WTC11 (cell line): ENCODE data around the gene PAQR9. TPM values are rescaled to one million over a fixed set of nuclear protein-coding genes. Genes with fewer than 3 reads are reported as not detected.

Experiments
- ATAC-seq: fragments of 200-7000 bp; cut with Tn5 transposase; 2 replicates; pipeline ENCODE4 v1.10.0; 2021; ENCODE audit warnings: mild to moderate bottlenecking, moderate library complexity
- CTCF ChIA-PET: fragments of 300-600 bp; sonication (Branson Sonifier 250); formaldehyde crosslinking; loops from one replicate; lab custom pipeline; 2021; ENCODE audit warnings: antibody characterized with exemption; lab: Charles Lee
- POLR2A ChIA-PET: fragments of 350-600 bp; sonication (Branson Sonifier 250); formaldehyde crosslinking; loops from one replicate; lab custom pipeline; 2021; ENCODE audit warnings: antibody characterized with exemption; lab: Charles Lee
- DNase-seq: peaks from one replicate; pipeline ENCODE4 v3.0.0; 2021; ENCODE audit warnings: low spot score
- H3K27ac Mint-ChIP-seq: 2 replicates; pipeline ENCODE4 v1.8.0; 2021; ENCODE audit warnings: mixed read lengths
- H3K27me3 Mint-ChIP-seq: 2 replicates; pipeline ENCODE4 v1.8.0; 2021; ENCODE audit warnings: low read depth, mild to moderate bottlenecking, moderate library complexity, mixed read lengths
- H3K36me3 Mint-ChIP-seq: 2 replicates; pipeline ENCODE4 v1.8.0; 2021; ENCODE audit warnings: mixed read lengths
- H3K4me1 Mint-ChIP-seq: 2 replicates; pipeline ENCODE4 v1.8.0; 2022; ENCODE audit warnings: mixed read lengths
- H3K4me3 Mint-ChIP-seq: 2 replicates; pipeline ENCODE4 v1.8.0; 2021; ENCODE audit warnings: mild to moderate bottlenecking, moderate library complexity, mixed read lengths
- H3K9me3 Mint-ChIP-seq: 2 replicates; pipeline ENCODE4 v1.8.0; 2021; ENCODE audit warnings: mixed read lengths
- E2F4 ChIP-seq: sonication (generic); formaldehyde crosslinking; IDR thresholded peaks from 2 replicates; pipeline ENCODE4 v1.8.1; 2022; ENCODE audit warnings: low read depth, mild to moderate bottlenecking, moderate library complexity, missing genetic modification reagents, borderline replicate concordance
- FOXJ3 ChIP-seq: sonication (generic); formaldehyde crosslinking; IDR thresholded peaks from 2 replicates; pipeline ENCODE4 v1.9.0; 2021; ENCODE audit warnings: missing genetic modification reagents, mild to moderate bottlenecking, borderline replicate concordance
- SOX15 ChIP-seq: fragments of 250-450 bp; sonication (Bioruptor Pico); IDR thresholded peaks from 2 replicates; pipeline ENCODE4 v1.9.0; 2021; ENCODE audit warnings: mild to moderate bottlenecking
- TEAD4 ChIP-seq: sonication (generic); formaldehyde crosslinking; IDR thresholded peaks from 2 replicates; pipeline ENCODE4 v1.8.0; 2022; ENCODE audit warnings: mild to moderate bottlenecking, missing genetic modification reagents
- USF1 ChIP-seq: sonication (generic); formaldehyde crosslinking; IDR thresholded peaks from 2 replicates; pipeline ENCODE4 v1.8.0; 2022; ENCODE audit warnings: mild to moderate bottlenecking, missing genetic modification reagents
- ZNF121 ChIP-seq: sonication (generic); formaldehyde crosslinking; IDR thresholded peaks from 2 replicates; pipeline ENCODE4 v1.8.0; 2023; ENCODE audit warnings: missing genetic modification reagents
- ZNF317 ChIP-seq: sonication (generic); formaldehyde crosslinking; IDR thresholded peaks from 2 replicates; pipeline ENCODE4 v1.8.1; 2023; ENCODE audit warnings: low read depth, mild to moderate bottlenecking, moderate library complexity, missing genetic modification reagents, borderline replicate concordance
- ZNF396 ChIP-seq: fragments of 250-450 bp; sonication (Bioruptor Pico); IDR thresholded peaks from 2 replicates; pipeline ENCODE4 v1.8.0; 2021; ENCODE audit warnings: mild to moderate bottlenecking, moderate library complexity, borderline replicate concordance
- ZNF512 ChIP-seq: sonication (generic); formaldehyde crosslinking; IDR thresholded peaks from 2 replicates; pipeline ENCODE4 v1.8.1; 2022; ENCODE audit warnings: missing genetic modification reagents, borderline replicate concordance
- total RNA-seq: library from RNA; stranded (reverse); gene quantifications from 3 replicates; pipeline ENCODE4 v1.2.3, GENCODE V29; 2021
- TF ChIP-seq, protein P1 (sequence below): sonication (generic); formaldehyde crosslinking; IDR thresholded peaks from 2 replicates; pipeline ENCODE4 v1.8.1; 2023; ENCODE audit warnings: mild to moderate bottlenecking, missing genetic modification reagents
- TF ChIP-seq, protein P2 (sequence below): sonication (generic); formaldehyde crosslinking; IDR thresholded peaks from 2 replicates; pipeline ENCODE4 v1.8.0; 2023; ENCODE audit warnings: missing genetic modification reagents, mild to moderate bottlenecking, borderline replicate concordance
- TF ChIP-seq, protein P3 (sequence below): fragments of 200-600 bp; IDR thresholded peaks from 2 replicates; pipeline ENCODE4 v1.8.0; 2022; ENCODE audit warnings: antibody characterized with exemption
- TF ChIP-seq, protein P4 (sequence below): sonication (generic); formaldehyde crosslinking; IDR thresholded peaks from 2 replicates; pipeline ENCODE4 v1.8.0; 2022; ENCODE audit warnings: mild to moderate bottlenecking, missing genetic modification reagents

PAQR9 gene
- total RNA-seq, 1 experiment from 2014 or later = 2.0 TPM

DNA sequence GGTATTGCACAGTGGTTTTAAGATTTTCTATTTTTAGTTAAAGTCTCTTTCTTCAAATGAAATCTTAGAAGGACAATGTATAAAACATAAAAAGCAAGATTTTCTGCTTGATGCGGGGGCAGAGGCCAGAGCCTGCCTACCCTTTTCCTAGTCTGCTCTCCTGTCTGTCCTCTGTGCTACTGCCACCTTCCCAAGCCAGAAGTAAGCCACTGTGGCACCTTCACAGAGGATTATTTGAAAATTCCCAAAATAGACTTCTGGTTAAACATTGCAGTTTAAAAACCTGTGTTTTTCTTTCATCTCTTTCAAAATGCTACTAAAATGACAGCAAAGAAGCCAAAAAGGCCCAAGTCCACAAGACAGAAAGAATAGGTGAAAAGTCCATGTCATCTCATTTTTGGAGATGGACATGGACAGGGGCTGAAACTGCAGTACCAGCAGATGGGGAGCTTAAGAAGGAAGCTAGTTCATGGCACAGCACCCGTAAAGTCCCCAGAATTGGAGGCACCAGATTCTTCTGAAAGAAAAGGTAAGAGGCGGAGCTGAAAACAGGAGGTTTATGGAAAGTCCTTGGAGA lies 37.0 kb downstream of the PAQR9 start (continued):
- TF ChIP-seq, protein P1, sequence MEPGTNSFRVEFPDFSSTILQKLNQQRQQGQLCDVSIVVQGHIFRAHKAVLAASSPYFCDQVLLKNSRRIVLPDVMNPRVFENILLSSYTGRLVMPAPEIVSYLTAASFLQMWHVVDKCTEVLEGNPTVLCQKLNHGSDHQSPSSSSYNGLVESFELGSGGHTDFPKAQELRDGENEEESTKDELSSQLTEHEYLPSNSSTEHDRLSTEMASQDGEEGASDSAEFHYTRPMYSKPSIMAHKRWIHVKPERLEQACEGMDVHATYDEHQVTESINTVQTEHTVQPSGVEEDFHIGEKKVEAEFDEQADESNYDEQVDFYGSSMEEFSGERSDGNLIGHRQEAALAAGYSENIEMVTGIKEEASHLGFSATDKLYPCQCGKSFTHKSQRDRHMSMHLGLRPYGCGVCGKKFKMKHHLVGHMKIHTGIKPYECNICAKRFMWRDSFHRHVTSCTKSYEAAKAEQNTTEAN (CRISPR knock-in tag) = no peak
- TF ChIP-seq USF1 (CRISPR knock-in tag) = no peak

- ChIA-PET POLR2A (no interaction called here), CTCF (no interaction called here)
- H3K27ac Mint-ChIP-seq = no peak overlapping the region
- H3K4me1 Mint-ChIP-seq = no peaks in the 10 kb centered on the region
- H3K4me3 Mint-ChIP-seq = no peak overlapping the region
- DNase-seq = no peak
- H3K27me3 Mint-ChIP-seq = no peaks in the 10 kb centered on the region
- TF ChIP-seq SOX15 (CRISPR knock-in tag) = no peak
- TF ChIP-seq, protein P2, sequence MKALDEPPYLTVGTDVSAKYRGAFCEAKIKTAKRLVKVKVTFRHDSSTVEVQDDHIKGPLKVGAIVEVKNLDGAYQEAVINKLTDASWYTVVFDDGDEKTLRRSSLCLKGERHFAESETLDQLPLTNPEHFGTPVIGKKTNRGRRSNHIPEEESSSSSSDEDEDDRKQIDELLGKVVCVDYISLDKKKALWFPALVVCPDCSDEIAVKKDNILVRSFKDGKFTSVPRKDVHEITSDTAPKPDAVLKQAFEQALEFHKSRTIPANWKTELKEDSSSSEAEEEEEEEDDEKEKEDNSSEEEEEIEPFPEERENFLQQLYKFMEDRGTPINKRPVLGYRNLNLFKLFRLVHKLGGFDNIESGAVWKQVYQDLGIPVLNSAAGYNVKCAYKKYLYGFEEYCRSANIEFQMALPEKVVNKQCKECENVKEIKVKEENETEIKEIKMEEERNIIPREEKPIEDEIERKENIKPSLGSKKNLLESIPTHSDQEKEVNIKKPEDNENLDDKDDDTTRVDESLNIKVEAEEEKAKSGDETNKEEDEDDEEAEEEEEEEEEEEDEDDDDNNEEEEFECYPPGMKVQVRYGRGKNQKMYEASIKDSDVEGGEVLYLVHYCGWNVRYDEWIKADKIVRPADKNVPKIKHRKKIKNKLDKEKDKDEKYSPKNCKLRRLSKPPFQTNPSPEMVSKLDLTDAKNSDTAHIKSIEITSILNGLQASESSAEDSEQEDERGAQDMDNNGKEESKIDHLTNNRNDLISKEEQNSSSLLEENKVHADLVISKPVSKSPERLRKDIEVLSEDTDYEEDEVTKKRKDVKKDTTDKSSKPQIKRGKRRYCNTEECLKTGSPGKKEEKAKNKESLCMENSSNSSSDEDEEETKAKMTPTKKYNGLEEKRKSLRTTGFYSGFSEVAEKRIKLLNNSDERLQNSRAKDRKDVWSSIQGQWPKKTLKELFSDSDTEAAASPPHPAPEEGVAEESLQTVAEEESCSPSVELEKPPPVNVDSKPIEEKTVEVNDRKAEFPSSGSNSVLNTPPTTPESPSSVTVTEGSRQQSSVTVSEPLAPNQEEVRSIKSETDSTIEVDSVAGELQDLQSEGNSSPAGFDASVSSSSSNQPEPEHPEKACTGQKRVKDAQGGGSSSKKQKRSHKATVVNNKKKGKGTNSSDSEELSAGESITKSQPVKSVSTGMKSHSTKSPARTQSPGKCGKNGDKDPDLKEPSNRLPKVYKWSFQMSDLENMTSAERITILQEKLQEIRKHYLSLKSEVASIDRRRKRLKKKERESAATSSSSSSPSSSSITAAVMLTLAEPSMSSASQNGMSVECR = no peak
- TF ChIP-seq E2F4 (CRISPR knock-in tag) = no peak
- TF ChIP-seq, protein P3, sequence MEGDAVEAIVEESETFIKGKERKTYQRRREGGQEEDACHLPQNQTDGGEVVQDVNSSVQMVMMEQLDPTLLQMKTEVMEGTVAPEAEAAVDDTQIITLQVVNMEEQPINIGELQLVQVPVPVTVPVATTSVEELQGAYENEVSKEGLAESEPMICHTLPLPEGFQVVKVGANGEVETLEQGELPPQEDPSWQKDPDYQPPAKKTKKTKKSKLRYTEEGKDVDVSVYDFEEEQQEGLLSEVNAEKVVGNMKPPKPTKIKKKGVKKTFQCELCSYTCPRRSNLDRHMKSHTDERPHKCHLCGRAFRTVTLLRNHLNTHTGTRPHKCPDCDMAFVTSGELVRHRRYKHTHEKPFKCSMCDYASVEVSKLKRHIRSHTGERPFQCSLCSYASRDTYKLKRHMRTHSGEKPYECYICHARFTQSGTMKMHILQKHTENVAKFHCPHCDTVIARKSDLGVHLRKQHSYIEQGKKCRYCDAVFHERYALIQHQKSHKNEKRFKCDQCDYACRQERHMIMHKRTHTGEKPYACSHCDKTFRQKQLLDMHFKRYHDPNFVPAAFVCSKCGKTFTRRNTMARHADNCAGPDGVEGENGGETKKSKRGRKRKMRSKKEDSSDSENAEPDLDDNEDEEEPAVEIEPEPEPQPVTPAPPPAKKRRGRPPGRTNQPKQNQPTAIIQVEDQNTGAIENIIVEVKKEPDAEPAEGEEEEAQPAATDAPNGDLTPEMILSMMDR = no peak
- H3K36me3 Mint-ChIP-seq = peaks cover 7% of the 10 kb centered on the region; the same call in 1 of the 2 replicates
- ATAC-seq = no peak
- peaks cover 17% of the 10 kb centered on the region for H3K9me3 Mint-ChIP-seq
Measured at GRCh38 chr3:142925140-142925539, 38.3 kb downstream of the PAQR9 start.

DNA sequence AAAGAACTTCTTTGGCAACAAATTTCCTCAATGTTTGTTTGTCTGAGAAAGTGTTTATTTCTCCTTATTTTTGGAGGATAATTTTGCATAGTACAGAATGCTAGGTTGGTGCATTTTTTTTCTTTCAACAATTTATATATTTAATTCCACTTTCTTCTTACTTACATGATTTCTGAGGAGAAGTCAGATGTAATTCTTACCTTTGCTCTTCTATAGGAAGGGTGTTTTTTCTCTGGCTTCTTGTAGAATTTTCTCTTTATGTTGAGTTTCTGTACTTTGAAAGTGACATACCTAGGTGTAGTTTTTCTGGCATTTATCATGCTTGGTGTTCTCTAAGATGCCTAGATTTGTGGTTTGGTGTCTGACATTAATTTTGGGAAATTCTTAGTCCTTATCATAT lies 39.8 kb downstream of the PAQR9 start:
- H3K27me3 Mint-ChIP-seq = no peaks in the 10 kb centered on the region
- ATAC-seq (no peak), DNase-seq (no peak)
- TF ChIP-seq ZNF317 (CRISPR knock-in tag) = peak; percentile 69; the same call in 1 of the 2 replicates
- no peak for TF ChIP-seq ZNF396
- TF ChIP-seq, all 79 proteins: peak for 1
- ChIA-PET CTCF (no interaction called here), POLR2A (no interaction called here)
- Mint-ChIP-seq H3K36me3 (peaks cover 7% of the 10 kb centered on the region; the same call in 1 of the 2 replicates), H3K9me3 (peaks cover 17% of the 10 kb centered on the region), H3K4me1 (no peaks in the 10 kb centered on the region), H3K4me3 (no peak overlapping the region), H3K27ac (no peak overlapping the region)

- H3K4me1 Mint-ChIP-seq = 0 out of 2 replicates have a peak, but pooled peaks cover 3% of the 10 kb centered on the region
- TF ChIP-seq, protein P4, sequence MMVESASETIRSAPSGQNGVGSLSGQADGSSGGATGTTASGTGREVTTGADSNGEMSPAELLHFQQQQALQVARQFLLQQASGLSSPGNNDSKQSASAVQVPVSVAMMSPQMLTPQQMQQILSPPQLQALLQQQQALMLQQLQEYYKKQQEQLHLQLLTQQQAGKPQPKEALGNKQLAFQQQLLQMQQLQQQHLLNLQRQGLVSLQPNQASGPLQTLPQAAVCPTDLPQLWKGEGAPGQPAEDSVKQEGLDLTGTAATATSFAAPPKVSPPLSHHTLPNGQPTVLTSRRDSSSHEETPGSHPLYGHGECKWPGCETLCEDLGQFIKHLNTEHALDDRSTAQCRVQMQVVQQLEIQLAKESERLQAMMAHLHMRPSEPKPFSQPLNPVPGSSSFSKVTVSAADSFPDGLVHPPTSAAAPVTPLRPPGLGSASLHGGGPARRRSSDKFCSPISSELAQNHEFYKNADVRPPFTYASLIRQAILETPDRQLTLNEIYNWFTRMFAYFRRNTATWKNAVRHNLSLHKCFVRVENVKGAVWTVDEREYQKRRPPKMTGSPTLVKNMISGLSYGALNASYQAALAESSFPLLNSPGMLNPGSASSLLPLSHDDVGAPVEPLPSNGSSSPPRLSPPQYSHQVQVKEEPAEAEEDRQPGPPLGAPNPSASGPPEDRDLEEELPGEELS = no peak
- no peak for TF ChIP-seq FOXJ3
- TF ChIP-seq ZNF121 (CRISPR knock-in tag) = no peak
- no peak for TF ChIP-seq TEAD4 (CRISPR knock-in tag)
- no peak for TF ChIP-seq ZNF512 (CRISPR knock-in tag)
- DNase-seq = no peak
- H3K36me3 Mint-ChIP-seq = no peaks in the 10 kb centered on the region
- H3K27ac Mint-ChIP-seq = no peak overlapping the region
- POLR2A ChIA-PET = no interaction called here
- no peaks in the 10 kb centered on the region for H3K27me3 Mint-ChIP-seq
- no peak for ATAC-seq
- no peak overlapping the region for H3K4me3 Mint-ChIP-seq
- no peaks in the 10 kb centered on the region for H3K9me3 Mint-ChIP-seq
- CTCF ChIA-PET = no interaction called here
Measured at GRCh38 chr3:142916605-142917004, 46.9 kb downstream of the PAQR9 start.
